ENCODE data around the gene SCEL.

- TF ChIP-seq POLR2AphosphoS5 (IDR thresholded peaks at IDR 0.05; ENCODE audit: borderline replicate concordance, low read depth, low read length) (no peak), EZH2 (IDR thresholded peaks at IDR 0.05) (no peak), FOXP2 (optimal IDR thresholded peaks at IDR 0.05; ENCODE audit: control extremely low read depth, extremely low read length, insufficient read depth) (no peak)
Measured at GRCh38 chr13:77548594-77548993, 13.1 kb downstream of the SCEL start.

Measured in SK-N-MC (cell line).